HG03066 (cell line): Measurements from ENCODE around the gene ARL14EPL.
A peak's percentile ranks its signal among the peaks of the same experiment; 100 is the strongest.
"Not testable (repeated sequence)": the region's sequence is repeated elsewhere in the genome, so short reads cannot be mapped to it uniquely, and the experiment has no call there.

Source experiments
- ATAC-seq: cut with Tn5 transposase; IDR thresholded peaks from one replicate; pipeline ENCODE4 v1.9.1; 2021; ENCODE audit warnings: low read depth; ENCODE audit not compliant: unreplicated experiment

ARL14EPL gene

DNA sequence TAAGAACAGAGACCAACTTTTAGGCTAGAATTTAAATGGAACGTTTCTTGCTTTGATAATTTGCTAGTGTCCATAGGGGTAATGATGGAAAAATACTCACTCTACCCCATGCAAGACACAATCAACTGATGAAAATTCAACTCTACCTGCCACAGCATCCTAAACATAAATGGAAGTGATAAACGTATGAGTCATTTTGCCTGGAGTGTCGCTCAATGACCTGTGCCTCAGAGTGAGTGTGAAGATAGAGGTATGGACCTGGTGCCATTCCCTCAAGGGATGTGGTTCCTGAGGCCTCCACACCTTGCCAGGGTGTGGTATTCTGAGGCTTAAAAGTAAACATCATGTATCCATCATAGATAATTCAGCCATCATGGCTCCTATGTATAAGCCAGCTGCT is 14.0 kb downstream of the ARL14EPL start:
- ATAC-seq = no peak

DNA sequence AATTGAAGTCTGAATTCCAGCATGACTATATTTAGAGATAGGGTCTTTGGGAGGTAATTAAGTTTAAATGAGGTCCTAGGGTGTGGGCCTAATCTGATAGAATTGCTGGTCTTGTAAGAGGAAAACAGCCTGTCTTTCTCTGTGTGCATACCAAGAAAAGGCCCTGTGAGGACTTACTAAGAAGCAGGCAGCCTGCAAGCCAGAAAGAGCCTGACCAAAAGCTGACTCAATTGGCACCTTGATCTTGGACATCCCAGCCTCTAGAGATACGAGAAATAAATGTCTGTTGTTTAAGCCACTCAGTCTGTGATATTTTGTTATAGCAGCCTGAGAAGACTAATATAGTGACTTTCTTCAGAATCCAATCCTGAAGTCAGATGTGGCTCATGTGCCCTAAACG is 14.6 kb downstream of the ARL14EPL start:
- no peak for ATAC-seq

- no peak for ATAC-seq
These were observed 26.2 kb downstream of the ARL14EPL start for GRCh38 chr5:116058346-116058936.

DNA sequence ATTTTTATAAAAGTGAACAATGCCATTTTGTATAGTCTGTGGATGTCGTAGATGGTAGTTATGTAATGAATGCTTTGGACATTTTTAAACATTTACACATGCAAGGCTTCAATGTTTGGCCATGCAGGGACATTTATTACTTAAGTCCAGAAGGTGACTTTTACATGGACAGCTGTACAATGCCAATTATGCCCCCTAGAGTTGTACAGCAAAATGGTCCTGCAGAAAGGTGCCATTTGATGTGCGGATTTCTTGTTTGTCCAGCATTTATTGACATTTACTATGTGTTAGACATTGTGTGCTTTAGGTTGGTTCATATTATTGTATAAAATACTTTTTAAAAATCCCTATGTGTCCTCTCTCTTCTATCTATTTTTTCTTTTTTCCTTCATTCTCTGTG is 30.1 kb downstream of the ARL14EPL start:
- ATAC-seq = no peak

GRCh38 chr5:116063950-116064349 is 31.7 kb downstream of the ARL14EPL start:
- ATAC-seq = no peak

GRCh38 chr5:116068028-116068632 is 35.9 kb downstream of the ARL14EPL start:
- ATAC-seq = peak; percentile 59

- no peak for ATAC-seq
These were observed 38.9 kb downstream of the ARL14EPL start for GRCh38 chr5:116071211-116071610.

DNA sequence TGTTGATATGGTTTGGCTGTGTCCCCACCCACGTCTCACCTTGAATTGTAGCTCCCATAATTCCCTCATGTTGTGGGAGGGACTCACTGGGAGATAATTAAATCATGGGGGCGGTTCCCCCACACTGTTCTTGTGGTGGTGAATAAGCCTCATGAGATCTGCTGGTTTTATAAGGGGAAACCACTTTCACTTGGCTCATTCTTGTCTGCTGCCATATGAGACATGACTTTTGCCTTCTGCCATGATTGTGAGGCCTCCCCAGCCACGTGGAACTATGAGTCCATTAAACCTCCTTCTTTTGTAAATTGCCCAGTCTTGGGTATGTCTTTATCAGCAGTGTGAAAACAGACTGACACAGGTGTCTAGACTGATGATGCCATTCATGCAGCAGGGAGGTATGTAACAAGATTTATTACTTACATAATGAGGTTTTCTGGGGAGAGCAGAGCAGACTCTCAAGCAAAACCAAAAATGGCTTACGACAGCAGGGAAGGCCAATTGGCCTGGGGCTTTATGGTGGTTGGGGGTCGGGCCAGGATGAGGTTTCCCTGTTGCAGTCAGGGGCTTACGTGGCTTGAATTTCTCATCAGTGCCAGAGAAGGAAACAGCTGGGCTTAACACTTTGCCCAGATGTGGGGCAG is 43.0 kb downstream of the ARL14EPL start:
- ATAC-seq = no peak

DNA sequence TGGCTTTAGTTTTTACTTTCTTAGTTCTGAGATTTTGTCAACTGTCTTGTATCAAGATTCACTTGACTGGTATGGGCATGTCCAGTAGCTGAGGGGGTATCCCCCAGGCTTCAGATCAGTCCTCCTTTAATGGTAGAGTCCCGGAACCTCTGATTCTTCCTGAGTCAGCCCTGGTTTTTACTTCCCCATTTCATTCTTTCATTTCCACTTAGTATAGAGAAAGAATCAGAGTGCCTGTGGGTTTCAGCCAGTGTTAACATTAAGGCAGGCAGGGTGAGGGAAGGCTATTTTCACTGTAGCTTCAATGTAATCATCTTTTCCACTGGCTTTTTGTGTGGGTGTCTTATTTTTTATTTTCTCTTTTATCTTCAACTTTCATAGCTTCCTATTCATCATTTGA is 44.2 kb downstream of the ARL14EPL start:
- peak; percentile 98 for ATAC-seq

DNA sequence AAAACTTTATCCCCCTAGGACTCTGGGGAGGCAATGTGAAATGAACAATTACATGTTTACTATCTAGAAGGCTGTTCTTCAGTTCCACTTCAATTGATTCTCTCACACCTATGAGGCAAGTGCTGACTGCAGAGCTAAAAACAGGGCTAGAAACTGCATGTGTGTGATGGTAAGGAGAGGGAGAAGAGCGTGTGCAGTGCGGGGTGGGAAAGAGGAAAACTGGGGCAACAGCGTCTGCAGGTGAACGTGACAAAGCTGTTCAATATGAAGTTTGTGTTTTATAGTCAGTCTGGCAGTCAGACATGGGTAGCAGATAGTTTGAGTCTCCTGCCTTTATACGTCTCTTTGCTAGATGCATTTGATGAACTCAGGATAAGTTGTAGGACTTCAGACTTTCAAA is 45.9 kb downstream of the ARL14EPL start:
- no peak for ATAC-seq

GRCh38 chr5:116084287-116084691 is 52.0 kb downstream of the ARL14EPL start:
- peak; percentile 27 for ATAC-seq

- ATAC-seq = peak; percentile 89
These were observed 52.8 kb downstream of the ARL14EPL start, which contains the start of gene COMMD10 for GRCh38 chr5:116084871-116085715. Gene COMMD10 (plus strand): TSS chr5:116085025.

GRCh38 chr5:116086309-116086708 is 54.0 kb downstream of the ARL14EPL start:
- not testable (repeated sequence) for ATAC-seq

DNA sequence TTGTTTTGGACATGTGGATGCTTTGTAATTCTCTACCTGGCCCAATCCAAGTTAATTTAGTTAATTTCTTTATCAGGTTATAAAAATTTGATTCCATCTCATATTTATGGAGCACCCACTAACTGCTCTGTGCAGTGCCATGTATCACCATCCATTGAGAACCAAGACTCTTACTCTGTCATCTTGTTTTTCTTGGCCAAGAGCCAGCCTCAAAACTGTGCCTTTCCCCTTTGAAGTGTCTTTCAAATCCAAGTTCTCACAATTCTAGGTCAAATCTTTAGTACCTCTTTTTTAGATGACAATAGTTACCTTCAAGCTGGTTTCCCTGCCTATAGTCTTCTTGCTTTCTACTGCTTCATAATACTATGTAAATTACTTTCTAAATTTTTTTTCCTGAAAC is 55.8 kb downstream of the ARL14EPL start:
- ATAC-seq = no peak

- ATAC-seq = no peak
These were observed 58.0 kb downstream of the ARL14EPL start for GRCh38 chr5:116090302-116090701.

- ATAC-seq = no peak
These were observed 59.1 kb downstream of the ARL14EPL start for GRCh38 chr5:116091416-116091815.

DNA sequence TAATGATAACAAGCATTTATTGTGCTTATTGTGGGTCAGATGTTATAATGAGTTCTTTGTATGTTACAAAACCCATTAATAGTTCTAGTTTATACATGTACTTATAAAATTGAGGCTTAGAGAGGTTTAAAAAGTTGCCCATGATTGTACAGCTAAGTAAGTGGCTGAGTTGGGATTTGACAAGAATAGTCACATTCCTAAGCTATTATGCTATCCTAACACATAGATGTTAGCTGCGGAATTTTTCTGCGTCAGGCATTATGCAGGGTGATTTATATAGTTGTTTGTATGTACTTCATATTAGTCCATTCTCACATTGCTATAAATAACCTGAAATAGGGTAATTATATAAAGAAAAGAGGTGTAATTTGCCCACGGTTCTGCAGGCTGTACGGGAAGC is 65.0 kb downstream of the ARL14EPL start:
- ATAC-seq = no peak

DNA sequence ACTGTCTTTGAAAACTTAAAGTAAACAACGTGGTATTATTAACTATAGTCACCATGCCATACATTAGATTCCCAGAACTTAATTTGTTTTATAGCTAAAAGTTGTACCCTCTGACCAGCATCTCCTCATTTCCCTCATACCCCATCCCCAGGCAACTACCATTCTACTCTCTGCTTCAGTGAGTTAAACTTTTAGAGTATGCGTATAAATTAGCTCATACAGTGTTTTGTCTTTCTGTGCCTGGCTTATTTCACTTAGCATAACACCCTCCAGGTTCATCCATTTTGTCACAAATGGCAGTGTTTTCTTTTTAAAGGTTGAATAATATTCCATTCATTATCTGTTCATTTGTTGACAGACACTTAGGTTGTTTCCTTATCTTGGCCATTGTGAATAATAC is 66.7 kb downstream of the ARL14EPL start:
- ATAC-seq = no peak

- ATAC-seq = not testable (repeated sequence)
These were observed 72.7 kb downstream of the ARL14EPL start for GRCh38 chr5:116104941-116105340.
